Psoas muscle (tissue), 8 donors: Measurements from ENCODE around the gene ENPP1. TPM values are rescaled to one million over a fixed set of nuclear protein-coding genes. Genes with fewer than 3 reads are reported as not detected.

Source experiments
- ATAC-seq, 4 donors: fragments of 200-7000 bp; cut with Tn5 transposase; one replicate each; pipeline ENCODE4 v1.9.1; 2020; ENCODE audit warnings: moderate library complexity in 3 of 4, mild to moderate bottlenecking in 2 of 4
- DNase-seq, 2 donors: peaks; one replicate each; pipeline ENCODE4 v3.0.0-alpha.2; 2020
- H3K27ac ChIP-seq: fragments of 200-600 bp; one replicate; pipeline ENCODE4 v1.8.0; 2022
- H3K27me3 ChIP-seq, 3 donors: fragments of 200-600 bp in 1 of 3; one replicate each; pipeline versions ENCODE4 v1.6.1 to v1.8.0; 2013 to 2022; ENCODE audit warnings: low read length in 2 of 3, mild to moderate bottlenecking in 2 of 3, moderate library complexity in 1 of 3; ENCODE audit not compliant: insufficient read depth in 3 of 3
- H3K36me3 ChIP-seq, 2 donors: fragments of 200-600 bp in 1 of 2; one replicate each; pipeline versions ENCODE4 v1.6.1 to v1.8.0; 2013 to 2022; ENCODE audit warnings: low read depth in 1 of 2, mild to moderate bottlenecking in 1 of 2, moderate library complexity in 1 of 2; ENCODE audit not compliant: insufficient read depth in 1 of 2
- H3K4me1 ChIP-seq: fragments of 200-600 bp; one replicate; pipeline ENCODE4 v1.8.0; 2022
- H3K4me3 ChIP-seq: fragments of 200-600 bp; one replicate; pipeline ENCODE4 v1.8.0; 2022; ENCODE audit warnings: mild to moderate bottlenecking
- H3K9me3 ChIP-seq: fragments of 200-600 bp; one replicate; pipeline ENCODE4 v1.8.0; 2022
- WGBS, 3 donors: extraction: QIAGEN DNeasy Blood & Tissue Kit; methylation state at CpG; one replicate each; pipeline versions ENCODE4 v1.1.6 to v1.1.7; 2013; 5-methylcytosine and 5-hydroxymethylcytosine counted together
- intact Hi-C, 2 donors: fragments of 100-400 bp; cut with DNase I; formaldehyde crosslinking; loops; one replicate each; pipeline versions ENCODE4 v1.11.0 to v1.14.2; 2022
- polyA plus RNA-seq, 3 donors: library from polyadenylated mRNA; stranded (reverse); fragments of 200-250 nt; gene quantifications; one replicate each; pipeline ENCODE4 v1.2.3, GENCODE V29; 2013
- total RNA-seq, 4 donors: library from RNA; stranded (reverse); fragmentation: NEBNext Ultra II Directional in 2 of 4; extraction: Animal tissue kit (Norgen Biotek cat#: 25700) in 2 of 4; gene quantifications; one replicate each; pipeline versions ENCODE4 v1.2.1 to v1.2.4, GENCODE V29; 2021 to 2023
- TF ChIP-seq, protein P1 (sequence below): fragments of 200-600 bp; IDR thresholded peaks from one replicate; pipeline ENCODE4 v1.8.0; 2022; ENCODE audit warnings: antibody characterized with exemption
- donor health status: healthy with polysubstance abuse.
- donor health status: DM: no; HTN: no; CAD: no; lungs with moderate emphysema.
- donor health status: Bipolar disorder and iron deficiency.
- donor health status: healthy.
- donor health status: DM: yes; HTN: yes; CAD: no.
- donor health status: DM: no; HTN: no; CAD: no.
- donor health status: DM: no; HTN: no; CAD: no.
- donor health status: DM: yes; HTN: yes; CAD: no.

ENPP1 gene
- total and polyA plus RNA-seq, 7 donors: 0.65 to 4.9 (median 1.6) TPM

DNA sequence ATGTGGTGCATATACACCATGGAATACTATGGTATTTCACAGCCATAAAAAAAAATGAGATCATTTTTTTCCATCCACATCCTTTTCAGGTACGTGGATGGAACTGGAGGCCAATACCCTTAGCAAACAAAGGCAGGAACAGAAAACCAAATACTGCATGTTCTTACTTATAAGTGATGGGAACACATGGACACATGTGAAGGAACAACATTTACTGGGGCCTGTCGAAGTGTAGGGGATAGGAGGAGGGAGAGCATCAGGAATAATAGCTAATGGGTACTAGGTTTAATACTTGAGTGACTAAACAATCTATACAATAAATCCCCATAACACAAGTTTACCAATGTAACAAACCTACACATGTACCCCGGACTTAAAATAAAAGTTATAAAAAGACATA, 112.8 kb downstream of the ENPP1 start:
- no peaks in the 10 kb centered on the region for H3K27me3 ChIP-seq
- 74 to 84% (median 80%) methylated on average over 3 of the region's 3 CpGs for WGBS, 3 donors
- H3K4me3 ChIP-seq: no peak overlapping the region
- H3K36me3 ChIP-seq: no peaks in the 10 kb centered on the region
- no peak for DNase-seq
- TF ChIP-seq, protein P1, sequence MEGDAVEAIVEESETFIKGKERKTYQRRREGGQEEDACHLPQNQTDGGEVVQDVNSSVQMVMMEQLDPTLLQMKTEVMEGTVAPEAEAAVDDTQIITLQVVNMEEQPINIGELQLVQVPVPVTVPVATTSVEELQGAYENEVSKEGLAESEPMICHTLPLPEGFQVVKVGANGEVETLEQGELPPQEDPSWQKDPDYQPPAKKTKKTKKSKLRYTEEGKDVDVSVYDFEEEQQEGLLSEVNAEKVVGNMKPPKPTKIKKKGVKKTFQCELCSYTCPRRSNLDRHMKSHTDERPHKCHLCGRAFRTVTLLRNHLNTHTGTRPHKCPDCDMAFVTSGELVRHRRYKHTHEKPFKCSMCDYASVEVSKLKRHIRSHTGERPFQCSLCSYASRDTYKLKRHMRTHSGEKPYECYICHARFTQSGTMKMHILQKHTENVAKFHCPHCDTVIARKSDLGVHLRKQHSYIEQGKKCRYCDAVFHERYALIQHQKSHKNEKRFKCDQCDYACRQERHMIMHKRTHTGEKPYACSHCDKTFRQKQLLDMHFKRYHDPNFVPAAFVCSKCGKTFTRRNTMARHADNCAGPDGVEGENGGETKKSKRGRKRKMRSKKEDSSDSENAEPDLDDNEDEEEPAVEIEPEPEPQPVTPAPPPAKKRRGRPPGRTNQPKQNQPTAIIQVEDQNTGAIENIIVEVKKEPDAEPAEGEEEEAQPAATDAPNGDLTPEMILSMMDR: no peak
- no peaks in the 10 kb centered on the region for H3K4me1 ChIP-seq
- H3K9me3 ChIP-seq: no peaks in the 10 kb centered on the region
- intact Hi-C loops: loop anchor here (5.0 to 10.0 kb wide), 2 partner anchors 294 to 297 kb away; no protein-coding TSS in a partner anchor
- no peak for ATAC-seq
- H3K27ac ChIP-seq: no peak overlapping the region

DNA sequence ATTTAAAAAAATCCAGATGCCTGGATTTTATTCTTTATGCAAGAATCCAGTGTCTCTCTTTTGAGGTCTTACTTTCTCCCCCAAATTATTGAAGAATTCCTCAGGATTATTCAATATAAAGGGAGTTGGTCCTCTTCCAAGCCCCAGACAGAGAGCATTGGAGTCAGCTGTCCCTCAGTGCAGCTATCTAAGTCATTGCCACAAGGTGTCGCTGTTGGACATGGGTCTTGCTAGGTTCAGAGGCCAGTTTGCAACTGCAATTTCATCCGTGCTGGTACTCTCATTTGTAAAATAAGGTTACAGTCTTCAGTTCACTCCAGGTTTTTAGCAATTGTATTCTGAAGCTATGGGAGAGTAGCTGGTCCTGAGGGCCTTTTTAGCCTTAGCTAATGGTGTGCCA, 115.5 kb downstream of the ENPP1 start:
- no peaks in the 10 kb centered on the region for H3K27me3 ChIP-seq
- H3K4me3 ChIP-seq: no peak overlapping the region
- DNase-seq (peak in 1 of 2 donors; percentile 27), ATAC-seq (no peak)
- TF ChIP-seq, protein P1: peak; percentile 40
- no peaks in the 10 kb centered on the region for H3K36me3 ChIP-seq
- no peak overlapping the region for H3K27ac ChIP-seq
- H3K4me1 ChIP-seq: no peaks in the 10 kb centered on the region
- intact Hi-C loops: loop anchor here (5.0 to 10.0 kb wide), 2 partner anchors 291 to 294 kb away; no protein-coding TSS in a partner anchor
- no peaks in the 10 kb centered on the region for H3K9me3 ChIP-seq
- WGBS, 3 donors: 4 to 6% (median 5%) methylated on average over 2 of the region's 2 CpGs

DNA sequence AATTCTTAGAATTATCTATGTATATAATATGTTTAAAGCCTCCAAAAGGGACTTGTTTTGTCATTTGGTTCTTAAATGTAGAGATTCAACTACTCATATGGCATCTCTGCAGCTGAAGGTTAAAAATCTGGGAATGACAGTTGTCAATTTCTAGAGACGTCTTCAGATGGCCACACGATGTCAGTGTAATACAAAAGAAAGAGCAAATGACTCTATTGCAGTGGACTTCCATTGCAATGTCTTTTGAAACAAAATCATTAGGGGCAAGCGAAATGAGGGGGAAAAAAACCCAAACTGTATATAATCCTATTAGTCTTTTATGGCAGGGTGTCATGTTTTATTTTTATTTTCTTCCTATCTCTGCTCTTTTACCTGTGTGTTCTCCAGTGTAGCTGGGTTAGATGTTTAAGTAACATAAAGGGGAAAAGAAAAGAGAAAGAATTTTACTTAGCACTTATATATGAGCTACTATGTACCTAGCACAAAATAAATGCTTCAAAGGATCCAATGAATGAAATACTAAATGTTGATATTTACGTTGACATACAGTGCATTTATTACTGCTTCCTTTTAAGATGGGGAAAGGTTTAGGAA, 117.2 kb downstream of the ENPP1 start:
- H3K27ac ChIP-seq: no peak overlapping the region
- no peak overlapping the region for H3K4me3 ChIP-seq
- DNase-seq (no peak), ATAC-seq (no peak)
- H3K27me3 ChIP-seq: no peaks in the 10 kb centered on the region
- TF ChIP-seq, protein P1: peak; percentile 35
- intact Hi-C loops: loop anchor here (5.0 to 10.0 kb wide), 2 partner anchors 290 to 292 kb away; no protein-coding TSS in a partner anchor
- H3K9me3 ChIP-seq: no peaks in the 10 kb centered on the region
- WGBS, 3 donors: 14 to 21% (median 15%) methylated on average over 4 of the region's 4 CpGs
- no peaks in the 10 kb centered on the region for H3K36me3 ChIP-seq
- H3K4me1 ChIP-seq: no peaks in the 10 kb centered on the region

DNA sequence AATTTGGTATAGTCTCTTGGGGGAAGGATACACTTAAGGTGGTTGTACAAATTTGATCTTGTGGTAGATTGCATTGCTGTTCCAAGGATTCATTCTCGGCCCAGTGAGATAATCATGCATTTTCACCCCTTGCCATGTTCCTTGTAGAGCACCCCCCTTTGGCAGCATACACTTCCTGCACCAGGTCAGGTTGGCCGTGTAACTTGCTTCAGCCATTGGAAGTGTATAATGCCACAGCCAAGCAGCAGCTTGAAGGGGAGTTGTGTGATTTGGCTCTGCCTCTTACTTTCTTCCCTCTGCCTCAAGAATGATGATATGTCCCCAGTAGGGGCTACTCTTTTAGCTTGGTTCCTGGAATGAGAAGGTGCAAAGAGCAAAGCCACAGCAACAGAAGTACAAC, 121.4 kb downstream of the ENPP1 start:
- no peaks in the 10 kb centered on the region for H3K4me1 ChIP-seq
- H3K27me3 ChIP-seq: peaks cover 0 to 6% (median 0%) of the 10 kb centered on the region in 3 donors
- no peaks in the 10 kb centered on the region for H3K36me3 ChIP-seq
- WGBS, 3 donors: 48 to 61% (median 51%) methylated on average over 2 of the region's 2 CpGs
- H3K4me3 ChIP-seq: no peak overlapping the region
- H3K27ac ChIP-seq: no peak overlapping the region
- no peaks in the 10 kb centered on the region for H3K9me3 ChIP-seq
- intact Hi-C loops: loop anchor here in 1 of 2 donors (10.0 kb wide), 1 partner anchor 286 kb away; no protein-coding TSS in a partner anchor
- TF ChIP-seq, protein P1: no peak
- DNase-seq (no peak), ATAC-seq (no peak)
